ENCODE results near the gene APOA1.
"Not testable (repeated sequence)": the region's sequence is repeated elsewhere in the genome, so short reads cannot be mapped to it uniquely, and the experiment has no call there.

The APOA1 gene

GRCh38 chr11:116857316-116857715, 19.9 kb upstream of the APOA1 start:
- DNase-seq = no peak

- no peak for DNase-seq
Observed at GRCh38 chr11:116856423-116856822, 19.0 kb upstream of the APOA1 start.

DNA sequence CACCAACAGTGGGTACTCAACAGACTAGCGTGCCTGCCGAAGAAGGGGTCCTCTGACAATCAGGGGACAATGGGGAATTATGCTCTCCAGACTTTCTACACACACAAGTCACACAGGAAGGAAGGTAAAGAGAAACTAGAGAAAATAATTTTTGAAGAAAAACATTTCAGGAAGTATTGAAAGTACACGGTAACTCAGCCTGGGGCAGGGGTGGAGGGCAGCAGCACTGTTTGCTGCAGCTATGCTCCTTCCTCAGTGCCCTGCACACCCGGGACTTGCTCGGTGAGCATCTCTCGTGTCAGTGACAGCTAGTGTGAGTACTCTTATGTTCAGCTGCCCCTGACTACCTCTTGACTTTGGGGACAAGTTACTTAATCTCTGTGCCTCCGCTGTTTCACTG, 18.0 kb upstream of the APOA1 start:
- no peak for DNase-seq

DNA sequence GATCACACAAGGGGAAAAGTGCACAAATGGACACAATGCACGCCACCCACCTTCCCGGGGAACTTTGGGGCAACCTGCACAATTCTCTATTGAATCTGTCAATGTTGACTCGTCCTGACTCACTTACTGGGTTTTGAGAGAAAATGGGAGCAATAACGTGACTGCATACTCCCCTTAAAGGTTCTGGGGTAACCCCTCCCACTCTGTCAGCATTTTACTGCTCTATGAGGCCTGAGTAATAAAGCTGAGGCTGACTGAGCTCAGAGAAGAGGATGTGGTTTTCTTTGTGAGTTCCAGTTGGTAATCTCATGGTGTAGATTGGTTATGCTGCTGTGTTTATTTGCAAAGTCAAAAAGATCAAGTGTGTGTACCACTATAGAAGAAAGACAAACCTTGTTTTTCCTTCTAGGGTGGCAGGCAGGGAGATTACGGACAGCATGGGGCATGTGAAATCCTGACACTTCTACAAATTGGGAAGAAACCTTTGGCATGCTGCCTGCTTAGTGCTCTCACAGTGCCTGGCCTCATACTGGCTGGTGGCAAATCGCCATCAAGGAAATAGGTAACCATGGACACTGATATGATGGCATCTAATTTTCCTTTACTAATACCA, 16.1 kb upstream of the APOA1 start:
- peak; percentile 22 for DNase-seq

- DNase-seq = no peak
Observed at GRCh38 chr11:116852261-116853031, 15.0 kb upstream of the APOA1 start.

- no peak for DNase-seq
Observed at GRCh38 chr11:116851626-116852025, 14.2 kb upstream of the APOA1 start.

DNA sequence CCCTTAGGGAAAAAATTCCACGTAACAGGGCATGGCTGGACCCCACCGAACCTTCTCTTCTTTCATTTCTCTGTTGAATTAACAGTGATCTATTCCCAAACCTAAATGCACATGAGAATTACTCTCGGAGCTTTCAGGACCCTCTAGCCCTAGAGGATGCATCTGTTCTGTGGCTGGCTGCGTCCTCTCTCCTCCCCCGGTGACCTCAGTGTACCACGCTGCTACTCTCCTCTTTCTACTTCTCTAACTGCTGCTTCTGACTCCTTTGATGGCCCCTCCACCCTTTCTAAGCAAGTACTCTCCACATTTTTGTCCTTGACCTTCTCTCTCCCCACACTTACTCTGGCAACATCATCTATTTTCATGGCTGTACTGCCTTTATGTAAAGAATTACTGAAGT, 12.1 kb upstream of the APOA1 start:
- DNase-seq = no peak

DNA sequence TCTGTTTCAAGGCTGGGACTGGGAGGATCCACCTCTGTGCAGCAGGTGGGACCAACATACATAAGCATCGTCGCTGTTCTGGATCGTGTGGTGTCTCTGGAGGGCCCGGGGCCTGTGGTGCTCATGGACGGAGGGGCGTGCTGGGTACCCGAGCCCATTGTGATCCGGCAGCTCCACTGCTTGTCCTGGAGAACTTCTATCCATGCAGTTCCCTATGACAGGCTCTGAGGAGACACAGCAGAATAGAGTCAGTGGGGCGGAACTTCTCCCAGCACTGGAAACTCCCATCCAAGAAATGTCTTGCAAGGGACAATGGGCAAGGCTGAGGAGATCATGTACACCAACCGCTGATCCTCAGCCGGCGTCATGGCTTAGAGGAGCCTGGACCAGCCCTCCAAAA, 11.6 kb upstream of the APOA1 start:
- DNase-seq = no peak

- DNase-seq = no peak
Observed at GRCh38 chr11:116847612-116848011, 10.2 kb upstream of the APOA1 start.

DNA sequence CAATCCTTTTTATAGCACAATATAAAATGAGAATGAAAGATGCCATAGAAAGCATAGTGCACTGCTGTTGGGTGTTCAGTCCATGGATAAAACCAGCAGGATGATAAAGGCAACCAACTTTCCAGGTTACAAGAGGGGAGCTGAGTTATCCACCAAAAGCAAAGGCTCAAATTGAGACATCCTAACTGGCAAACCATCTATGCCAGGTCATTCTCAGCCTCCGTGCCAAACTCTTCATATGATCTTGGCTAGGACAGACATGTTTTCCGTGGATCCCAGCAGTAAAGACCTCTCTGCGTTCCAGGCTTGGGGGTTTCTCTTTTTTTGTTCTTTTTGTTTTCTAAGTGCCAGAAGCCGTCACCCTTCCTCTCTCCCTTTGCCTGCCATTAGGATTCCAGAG, 7.3 kb upstream of the APOA1 start:
- DNase-seq = no peak

DNA sequence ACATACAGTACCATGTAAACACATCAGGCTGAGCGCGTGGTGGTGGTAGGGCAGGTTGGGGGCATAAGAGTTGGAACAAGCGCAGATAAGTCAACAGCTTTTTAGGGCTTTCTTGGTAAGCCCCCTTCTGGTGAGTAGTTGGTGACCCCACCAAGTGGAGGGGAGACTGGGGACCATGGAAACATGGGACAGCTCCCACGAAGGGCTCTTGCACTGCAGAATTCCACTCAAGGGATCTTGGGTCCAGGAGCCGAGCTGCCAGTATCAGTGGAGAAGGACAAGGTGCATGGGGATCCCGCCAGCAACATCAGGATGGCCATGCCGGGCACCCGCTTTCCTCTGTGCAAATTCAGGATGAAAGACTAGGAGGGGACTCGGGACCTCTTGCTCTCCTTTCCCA, 6.2 kb upstream of the APOA1 start:
- DNase-seq = no peak

- DNase-seq = no peak
Observed at GRCh38 chr11:116842909-116843308, 5.5 kb upstream of the APOA1 start.

DNA sequence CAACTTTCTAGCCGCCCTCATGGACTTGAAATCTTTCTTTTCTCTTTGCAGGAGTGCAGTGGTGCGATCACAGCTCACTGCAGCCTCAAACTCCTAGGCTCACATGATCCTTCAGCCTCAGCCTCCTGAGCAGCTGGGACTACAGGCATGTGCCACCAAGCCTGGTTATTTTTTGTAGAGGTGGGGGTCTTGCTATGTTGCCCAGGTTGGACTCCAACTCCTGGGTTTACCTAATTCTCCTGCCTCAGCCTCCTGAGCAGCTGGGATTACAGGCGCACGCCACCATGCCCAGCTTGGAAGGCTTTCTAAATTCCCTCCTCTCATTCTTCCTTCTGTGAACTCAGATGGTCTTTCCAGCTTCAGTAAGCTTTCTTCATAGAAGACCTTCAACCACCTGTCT, 4.7 kb upstream of the APOA1 start:
- DNase-seq = no peak

GRCh38 chr11:116840746-116841296, 3.4 kb upstream of the APOA1 start:
- no peak for DNase-seq

GRCh38 chr11:116840224-116840745, 2.9 kb upstream of the APOA1 start:
- no peak for DNase-seq

GRCh38 chr11:116838321-116839084, 1.1 kb upstream of the APOA1 start:
- no peak for DNase-seq

- DNase-seq = no peak
Observed at GRCh38 chr11:116836632-116836991, 810 bp downstream of the APOA1 start.

DNA sequence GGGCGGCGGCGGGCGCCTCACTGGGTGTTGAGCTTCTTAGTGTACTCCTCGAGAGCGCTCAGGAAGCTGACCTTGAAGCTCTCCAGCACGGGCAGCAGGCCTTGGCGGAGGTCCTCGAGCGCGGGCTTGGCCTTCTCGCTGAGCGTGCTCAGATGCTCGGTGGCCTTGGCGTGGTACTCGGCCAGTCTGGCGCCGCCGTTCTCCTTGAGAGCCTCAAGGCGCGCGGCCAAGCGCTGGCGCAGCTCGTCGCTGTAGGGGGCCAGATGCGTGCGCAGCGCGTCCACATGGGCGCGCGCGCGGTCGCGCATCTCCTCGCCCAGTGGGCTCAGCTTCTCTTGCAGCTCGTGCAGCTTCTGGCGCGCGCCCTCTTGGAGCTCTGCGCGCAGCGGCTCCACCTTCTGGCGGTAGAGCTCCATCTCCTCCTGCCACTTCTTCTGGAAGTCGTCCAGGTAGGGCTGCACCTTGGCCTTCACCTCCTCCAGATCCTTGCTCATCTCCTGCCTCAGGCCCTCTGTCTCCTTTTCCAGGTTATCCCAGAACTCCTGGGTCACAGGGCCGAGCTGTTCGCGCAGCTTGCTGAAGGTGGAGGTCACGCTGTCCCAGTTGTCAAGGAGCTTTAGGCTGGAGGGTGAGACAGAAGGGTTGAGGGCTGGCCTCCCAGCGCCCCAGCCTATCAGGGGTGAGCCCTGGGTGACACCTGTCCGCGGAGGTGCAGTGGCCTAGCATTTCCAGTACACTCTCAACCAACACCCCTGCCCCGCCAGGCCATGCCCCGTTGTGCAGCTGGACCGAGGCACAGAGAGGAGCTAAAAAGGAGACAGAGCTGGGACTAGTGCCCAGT, 1.4 kb downstream of the APOA1 start:
- DNase-seq = peak; percentile 75

DNA sequence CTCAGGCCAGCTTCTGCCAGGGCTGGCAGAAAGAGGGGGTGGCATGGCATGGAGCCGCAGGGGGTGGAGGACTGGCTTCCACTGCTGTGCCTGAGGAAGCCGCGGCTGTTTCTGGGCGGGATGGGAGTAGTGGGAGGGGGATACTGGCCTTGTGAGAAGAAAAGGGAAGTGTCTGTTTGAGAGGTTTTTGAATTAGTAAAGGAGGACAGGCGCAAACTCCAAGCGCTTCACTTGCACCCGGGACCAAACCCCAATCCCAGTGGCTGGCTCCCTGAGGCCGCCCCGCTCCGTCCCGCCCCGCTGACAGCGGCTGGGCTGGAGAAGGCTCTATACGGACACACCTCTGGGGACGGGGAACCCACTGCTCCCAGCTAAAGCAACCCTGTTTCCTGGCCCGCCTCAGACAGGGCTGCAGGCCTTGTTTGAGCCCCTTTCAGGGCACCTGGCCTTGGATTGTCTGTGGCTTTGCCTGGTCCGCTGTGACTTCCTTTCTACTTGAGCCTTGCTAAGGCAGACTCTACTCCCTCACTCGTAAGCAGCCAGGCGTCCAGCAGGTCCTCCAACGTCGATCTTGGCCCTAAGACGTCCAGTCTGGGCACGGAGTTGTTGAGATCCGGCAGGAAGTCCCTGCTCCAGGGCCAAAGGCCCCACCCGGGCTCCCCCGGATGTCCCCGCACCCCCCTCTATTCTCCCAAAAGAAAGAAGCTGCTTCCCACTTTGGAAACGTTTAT, 2.2 kb downstream of the APOA1 start:
- DNase-seq = no peak

DNA sequence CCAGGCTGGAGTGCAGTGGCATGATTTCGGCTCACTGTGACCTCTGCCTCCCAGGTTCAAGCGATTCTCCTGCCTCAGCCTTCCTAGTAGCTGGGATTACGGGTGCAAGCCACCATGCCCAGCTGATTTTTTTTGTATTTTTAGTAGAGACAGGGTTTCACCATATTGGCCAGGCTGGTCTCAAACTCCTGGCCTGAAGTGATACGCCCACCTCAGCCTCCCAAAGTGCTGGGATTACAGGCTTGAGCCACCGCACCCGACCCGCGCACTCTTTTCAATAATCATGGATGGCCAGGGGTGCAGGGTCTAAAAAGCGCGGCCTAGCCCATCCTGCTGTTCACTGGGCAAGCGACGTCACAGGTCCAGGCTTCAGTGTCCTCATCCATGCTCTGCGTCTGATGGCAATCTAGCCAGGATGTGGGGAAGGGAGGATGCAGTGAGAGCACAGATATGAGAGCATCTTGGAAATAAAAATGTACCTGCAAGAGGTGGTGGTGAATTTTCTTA, 2.8 kb downstream of the APOA1 start:
- DNase-seq = not testable (repeated sequence)

DNA sequence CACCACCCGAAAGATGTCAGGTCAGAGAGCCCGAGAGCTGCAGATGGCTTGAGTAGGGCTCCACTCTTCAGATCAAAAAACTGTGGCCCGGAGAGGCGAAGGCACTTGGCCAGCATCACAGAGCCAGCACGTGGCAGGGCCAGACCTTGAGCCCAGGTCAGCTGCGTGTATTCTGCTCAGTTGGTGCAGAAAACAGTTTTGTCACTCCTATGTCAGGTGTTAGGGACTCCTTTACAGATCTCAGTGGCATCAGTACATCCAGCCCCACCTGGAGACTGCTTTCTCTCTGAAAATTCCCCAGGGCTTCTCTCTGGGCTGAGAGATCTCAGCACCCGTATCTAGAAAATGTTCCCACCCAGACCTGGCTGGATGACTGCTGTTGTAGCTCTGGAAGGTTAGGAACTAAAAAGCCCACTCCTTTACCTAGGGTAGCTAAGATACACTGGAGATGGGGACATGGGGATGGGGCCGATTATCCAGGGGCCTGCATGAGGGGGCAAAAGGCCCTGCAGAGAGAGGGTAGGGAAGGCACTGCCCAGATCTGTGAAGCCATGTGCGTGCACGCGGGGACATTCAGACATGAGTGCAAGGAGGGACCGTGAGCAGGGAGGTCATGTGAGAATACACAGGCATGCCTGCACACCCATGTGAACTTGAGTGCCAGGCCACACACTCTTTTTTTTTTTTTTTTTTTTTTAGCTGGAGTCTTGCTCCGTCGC, 3.4 kb downstream of the APOA1 start:
- DNase-seq = no peak

Data from stimulated activated CD4-positive, alpha-beta T cell treated with anti-CD3 and anti-CD28 coated beads, Interleukin-12 subunit alpha, Interleukin-12 subunit beta, amount 100 ng/mL, for 4 hours (primary cell).